GM18499 (cell line): Measurements from ENCODE around the gene COA8.
A peak's percentile ranks its signal among the peaks of the same experiment; 100 is the strongest.

Source experiments
- ATAC-seq: cut with Tn5 transposase; IDR thresholded peaks from one replicate; pipeline ENCODE4 v1.9.1; 2021; ENCODE audit warnings: moderate number of reproducible peaks; ENCODE audit not compliant: insufficient read depth, unreplicated experiment

COA8 gene

GRCh38 chr14:103547941-103548462, 14.8 kb upstream of the COA8 start:
- ATAC-seq: no peak

GRCh38 chr14:103548463-103549351, 14.1 kb upstream of the COA8 start:
- no peak for ATAC-seq

- no peak for ATAC-seq
These were observed 13.1 kb upstream of the COA8 start for GRCh38 chr14:103549361-103550311.

- no peak for ATAC-seq
These were observed 12.1 kb upstream of the COA8 start for GRCh38 chr14:103550451-103551337.

GRCh38 chr14:103551338-103551762, 11.4 kb upstream of the COA8 start:
- ATAC-seq: no peak

- no peak for ATAC-seq
These were observed 10.5 kb upstream of the COA8 start for GRCh38 chr14:103552011-103552845.

GRCh38 chr14:103552846-103553210, 9.9 kb upstream of the COA8 start:
- ATAC-seq: no peak

- no peak for ATAC-seq
These were observed 7.0 kb upstream of the COA8 start for GRCh38 chr14:103555559-103556337.

GRCh38 chr14:103556946-103557758, 5.6 kb upstream of the COA8 start:
- no peak for ATAC-seq

GRCh38 chr14:103558071-103558882, 4.5 kb upstream of the COA8 start:
- no peak for ATAC-seq

- no peak for ATAC-seq
These were observed 3.0 kb upstream of the COA8 start for GRCh38 chr14:103559766-103560165.

- ATAC-seq: no peak
These were observed 2.1 kb upstream of the COA8 start for GRCh38 chr14:103560691-103561090.

- peak; percentile 13 for ATAC-seq
These were observed 1.2 kb upstream of the COA8 start for GRCh38 chr14:103561381-103562178.

GRCh38 chr14:103562179-103562428, 656 bp upstream of the COA8 start:
- peak; percentile 11 for ATAC-seq

- no peak for ATAC-seq
These were observed 463 bp downstream of the COA8 start for GRCh38 chr14:103563226-103563620.

- ATAC-seq: no peak
These were observed 1.2 kb downstream of the COA8 start for GRCh38 chr14:103563844-103564505.
